ENCODE measurements around the gene MARCHF6. TPM values are rescaled to one million over a fixed set of nuclear protein-coding genes. Genes with fewer than 3 reads are reported as not detected.

Gene MARCHF6
- total and polyA plus RNA-seq, 4 donors, result 35.4 to 185 (median 105) TPM

DNA sequence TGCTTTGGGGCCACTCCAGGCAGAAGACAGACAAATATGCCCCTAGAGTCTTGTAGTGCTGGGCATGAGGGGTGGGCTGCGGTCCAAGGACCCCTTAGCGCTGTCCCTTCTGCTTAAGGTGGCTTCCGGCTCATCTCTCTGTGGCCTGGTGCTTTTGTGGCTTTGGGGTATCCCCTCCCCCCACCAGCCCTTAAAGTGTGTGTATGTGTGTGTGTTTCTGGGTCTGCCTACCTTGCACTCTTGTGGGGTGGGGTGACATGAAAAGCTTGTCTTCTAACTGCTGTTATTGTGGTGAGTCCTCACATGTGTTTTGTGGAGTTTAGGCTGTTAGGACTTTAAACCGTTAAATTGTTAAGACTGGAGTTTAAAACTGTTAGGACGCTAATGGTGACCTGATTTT lies 23.6 kb downstream of the MARCHF6 start:
- no peaks in the 10 kb centered on the region for H3K9me3 ChIP-seq (ENCODE audit: control insufficient read depth in 4 of 4, insufficient read depth in 3 of 4, low read length in 3 of 4)
- no peak overlapping the region for H3K9ac ChIP-seq (ENCODE audit: insufficient read depth in 1 of 2, low read length in 2 of 2)
- no peak overlapping the region for H3K4me3 ChIP-seq
- peak overlapping the region in 1 of 2 donors; percentile 33 for H3K27ac ChIP-seq (ENCODE audit: low read depth in 1 of 2, low read length in 1 of 2)
- TF ChIP-seq CTCF (IDR thresholded peaks at IDR 0.05; ENCODE audit: control extremely low read depth, extremely low read depth), result no peak
- peaks cover 0 to 28% (median 16%) of the 10 kb centered on the region in 5 donors for H3K4me1 ChIP-seq (ENCODE audit: control insufficient read depth in 5 of 5, insufficient read depth in 5 of 5, low read length in 5 of 5)
- no peaks in the 10 kb centered on the region for H3K27me3 ChIP-seq (ENCODE audit: control insufficient read depth in 3 of 3, insufficient read depth in 3 of 3, low read length in 2 of 3)
- peak in 1 of 3 donors; percentile 13 for DNase-seq
- 84 to 89% methylated on average over 5 of the region's 5 CpGs for WGBS, 2 donors
- H3K36me3 ChIP-seq (ENCODE audit: control insufficient read depth in 4 of 4, insufficient read depth in 4 of 4, low read length in 4 of 4), result peaks cover 3 to 11% (median 7%) of the 10 kb centered on the region in 4 donors
- ATAC-seq (ENCODE audit: insufficient read depth, low FRiP score), result no peak

GRCh38 chr5:10381803-10382202 lies 28.3 kb downstream of the MARCHF6 start:
- H3K4me1 ChIP-seq (ENCODE audit: control insufficient read depth in 5 of 5, insufficient read depth in 5 of 5, low read length in 5 of 5), result peaks cover 0 to 17% (median 6%) of the 10 kb centered on the region in 5 donors
- no peaks in the 10 kb centered on the region for H3K9me3 ChIP-seq (ENCODE audit: control insufficient read depth in 4 of 4, insufficient read depth in 3 of 4, low read length in 3 of 4)
- no peak overlapping the region for H3K27ac ChIP-seq (ENCODE audit: low read depth in 1 of 2, low read length in 1 of 2)
- no peak overlapping the region for H3K9ac ChIP-seq (ENCODE audit: insufficient read depth in 1 of 2, low read length in 2 of 2)
- WGBS, 2 donors, result 82 to 91% methylated on average over 4 of the region's 4 CpGs
- no peak for TF ChIP-seq CTCF (IDR thresholded peaks at IDR 0.05; ENCODE audit: control extremely low read depth, extremely low read depth)
- no peak for ATAC-seq (ENCODE audit: insufficient read depth, low FRiP score)
- H3K36me3 ChIP-seq (ENCODE audit: control insufficient read depth in 4 of 4, insufficient read depth in 4 of 4, low read length in 4 of 4), result peaks cover under 1 to 14% (median 5%) of the 10 kb centered on the region in 4 donors
- DNase-seq, result no peak
- no peaks in the 10 kb centered on the region for H3K27me3 ChIP-seq (ENCODE audit: control insufficient read depth in 3 of 3, insufficient read depth in 3 of 3, low read length in 2 of 3)
- H3K4me3 ChIP-seq, result no peak overlapping the region

DNA sequence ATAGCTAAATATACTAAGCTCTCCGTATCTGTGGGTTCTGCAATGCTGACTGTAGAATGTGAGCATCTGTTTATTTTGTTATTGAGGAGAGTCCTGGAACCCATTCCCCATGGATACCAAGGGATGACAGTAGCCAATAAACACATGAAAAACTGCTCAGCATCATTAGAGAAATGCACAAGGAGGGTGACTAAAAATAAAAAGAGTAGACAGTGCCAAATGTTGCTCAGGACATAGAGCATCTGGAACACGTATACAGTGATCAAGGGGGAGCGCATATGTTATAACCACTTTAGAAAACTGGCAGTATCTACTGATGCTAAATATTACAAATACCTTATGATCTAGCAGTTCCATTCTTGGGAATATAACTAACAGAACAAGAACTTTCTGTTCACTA lies 31.0 kb downstream of the MARCHF6 start:
- Histone ChIP-seq H3K9ac (ENCODE audit: insufficient read depth in 1 of 2, low read length in 2 of 2) (no peak overlapping the region), H3K4me3 (no peak overlapping the region), H3K27ac (ENCODE audit: low read depth in 1 of 2, low read length in 1 of 2) (no peak overlapping the region), H3K4me1 (ENCODE audit: control insufficient read depth in 5 of 5, insufficient read depth in 5 of 5, low read length in 5 of 5) (peaks cover 0 to 3% (median 0%) of the 10 kb centered on the region in 5 donors), H3K36me3 (ENCODE audit: control insufficient read depth in 4 of 4, insufficient read depth in 4 of 4, low read length in 4 of 4) (peaks cover 3 to 24% (median 10%) of the 10 kb centered on the region in 4 donors), H3K27me3 (ENCODE audit: control insufficient read depth in 3 of 3, insufficient read depth in 3 of 3, low read length in 2 of 3) (no peaks in the 10 kb centered on the region), H3K9me3 (ENCODE audit: control insufficient read depth in 4 of 4, insufficient read depth in 3 of 4, low read length in 3 of 4) (no peaks in the 10 kb centered on the region)
- 89 to 92% methylated on average over 3 of the region's 3 CpGs for WGBS, 2 donors
- DNase-seq (no peak), ATAC-seq (ENCODE audit: insufficient read depth, low FRiP score) (no peak)
- no peak for TF ChIP-seq CTCF (IDR thresholded peaks at IDR 0.05; ENCODE audit: control extremely low read depth, extremely low read depth)

- H3K9me3 ChIP-seq (ENCODE audit: control insufficient read depth in 4 of 4, insufficient read depth in 3 of 4, low read length in 3 of 4), result no peaks in the 10 kb centered on the region
- H3K36me3 ChIP-seq (ENCODE audit: control insufficient read depth in 4 of 4, insufficient read depth in 4 of 4, low read length in 4 of 4), result peaks cover 13 to 35% (median 23%) of the 10 kb centered on the region in 4 donors
- no peaks in the 10 kb centered on the region for H3K27me3 ChIP-seq (ENCODE audit: control insufficient read depth in 3 of 3, insufficient read depth in 3 of 3, low read length in 2 of 3)
- ATAC-seq (ENCODE audit: insufficient read depth, low FRiP score) (no peak), DNase-seq (no peak)
- 70 to 78% methylated on average over 4 of the region's 4 CpGs for WGBS, 2 donors
- H3K4me3 ChIP-seq, result no peak overlapping the region
- H3K4me1 ChIP-seq (ENCODE audit: control insufficient read depth in 5 of 5, insufficient read depth in 5 of 5, low read length in 5 of 5), result peaks cover 0 to 3% (median 0%) of the 10 kb centered on the region in 5 donors
- no peak overlapping the region for H3K27ac ChIP-seq (ENCODE audit: low read depth in 1 of 2, low read length in 1 of 2)
- TF ChIP-seq CTCF (IDR thresholded peaks at IDR 0.05; ENCODE audit: control extremely low read depth, extremely low read depth), result no peak
- no peak overlapping the region for H3K9ac ChIP-seq (ENCODE audit: insufficient read depth in 1 of 2, low read length in 2 of 2)
Observed at GRCh38 chr5:10387690-10388089, 34.2 kb downstream of the MARCHF6 start.
